SU-DHL-6 (cell line): Measurements from ENCODE around the gene ARPC2.

Experiments
- CTCF ChIP-seq: fragments of 200-600 bp; sonication (generic); IDR thresholded peaks from one replicate; pipeline ENCODE4 v1.5.1; 2017; ENCODE audit warnings: antibody characterized with exemption, mild to moderate bottlenecking, low read length, moderate library complexity; ENCODE audit not compliant: insufficient read depth, poor library complexity, severe bottlenecking
- EZH2phosphoT487 ChIP-seq: fragments of 200-600 bp; sonication (generic), shearing (Covaris generic); conservative IDR thresholded peaks from 2 replicates; pipeline ENCODE4 v1.6.1; 2018; ENCODE audit warnings: mild to moderate bottlenecking, antibody characterized with exemption, low read length, moderate library complexity, mixed read lengths

GRCh38 chr2:218209078-218209477, 7.9 kb upstream of the ARPC2 start:
- TF ChIP-seq CTCF (no peak), EZH2phosphoT487 (no peak)
